ENCODE measurements around the gene KRT38. TPM values are rescaled to one million over a fixed set of nuclear protein-coding genes. Genes with fewer than 3 reads are reported as not detected.
A peak's percentile ranks its signal among the peaks of the same experiment; 100 is the strongest.

The KRT38 gene
- total RNA-seq, 1 experiment from 2014 or later, result not detected

- intact Hi-C loops (cut with micrococcal nuclease; ENCODE audit: unreplicated experiment), result no loop called here
- Histone ChIP-seq H3K9me3 (no peaks in the 10 kb centered on the region), H3K27me3 (replicated peaks; ENCODE audit: control insufficient read depth, insufficient read depth, low read length) (no peaks in the 10 kb centered on the region), H3K4me3 (ENCODE audit: low read depth, low read length) (no peak overlapping the region), H3K4me1 (no peaks in the 10 kb centered on the region), H3K36me3 (ENCODE audit: control insufficient read depth, insufficient read depth, low read length) (no peaks in the 10 kb centered on the region)
- no peaks in the 10 kb centered on the region for H3K9me3 Mint-ChIP-seq (ENCODE audit: unreplicated experiment)
- no TSS peak for BruUV-seq (replicated peaks)
- no peak overlapping the region for H3K4me3 Mint-ChIP-seq (ENCODE audit: unreplicated experiment)
- CTCF ChIA-PET, result interaction anchor here (0.6 to 1.0 kb wide), 3 partner anchors 23 to 224 kb away, joined by 3 read pairs; no protein-coding TSS in a partner anchor
- POLR2A ChIA-PET, result no interaction called here
- peak in 1 of 2 experiments; percentile 22 for DNase-seq
- H3K36me3 Mint-ChIP-seq (ENCODE audit: insufficient read depth, unreplicated experiment), result no peaks in the 10 kb centered on the region
- H3K27me3 Mint-ChIP-seq (ENCODE audit: insufficient read depth, unreplicated experiment), result peaks cover 3% of the 10 kb centered on the region
- no peak overlapping the region for H3K27ac Mint-ChIP-seq (ENCODE audit: unreplicated experiment)
- TF ChIP-seq CTCF (IDR thresholded peaks at IDR 0.05; ENCODE audit: insufficient read depth in 1 of 2, low read depth in 1 of 2, low read length in 1 of 2, severe bottlenecking in 1 of 2, unreplicated experiment in 1 of 2), result no peak
- no peaks in the 10 kb centered on the region for H3K4me1 Mint-ChIP-seq (ENCODE audit: low read depth, unreplicated experiment)
Measured at GRCh38 chr17:41439375-41439774, 1.4 kb downstream of the KRT38 start.

- Mint-ChIP-seq H3K27ac (ENCODE audit: unreplicated experiment) (no peak overlapping the region), H3K36me3 (ENCODE audit: insufficient read depth, unreplicated experiment) (no peaks in the 10 kb centered on the region), H3K4me3 (ENCODE audit: unreplicated experiment) (no peak overlapping the region), H3K9me3 (ENCODE audit: unreplicated experiment) (no peaks in the 10 kb centered on the region), H3K27me3 (ENCODE audit: insufficient read depth, unreplicated experiment) (peaks cover 3% of the 10 kb centered on the region), H3K4me1 (ENCODE audit: low read depth, unreplicated experiment) (no peaks in the 10 kb centered on the region)
- H3K9me3 ChIP-seq, result no peaks in the 10 kb centered on the region
- CTCF ChIA-PET, result no interaction called here
- POLR2A ChIA-PET, result no interaction called here
- H3K4me3 ChIP-seq (ENCODE audit: low read depth, low read length), result no peak overlapping the region
- no peaks in the 10 kb centered on the region for H3K27me3 ChIP-seq (replicated peaks; ENCODE audit: control insufficient read depth, insufficient read depth, low read length)
- no TSS peak for BruUV-seq (replicated peaks)
- intact Hi-C loops (cut with micrococcal nuclease; ENCODE audit: unreplicated experiment), result no loop called here
- no peaks in the 10 kb centered on the region for H3K36me3 ChIP-seq (ENCODE audit: control insufficient read depth, insufficient read depth, low read length)
- DNase-seq, result no peak
- H3K4me1 ChIP-seq, result no peaks in the 10 kb centered on the region
- TF ChIP-seq CTCF (IDR thresholded peaks at IDR 0.05; ENCODE audit: insufficient read depth in 1 of 2, low read depth in 1 of 2, low read length in 1 of 2, severe bottlenecking in 1 of 2, unreplicated experiment in 1 of 2), result no peak
Measured at GRCh38 chr17:41437769-41438168, 3.0 kb downstream of the KRT38 start.

- intact Hi-C loops (cut with micrococcal nuclease; ENCODE audit: unreplicated experiment), result no loop called here
- Histone ChIP-seq H3K4me1 (no peaks in the 10 kb centered on the region), H3K27me3 (replicated peaks; ENCODE audit: control insufficient read depth, insufficient read depth, low read length) (no peaks in the 10 kb centered on the region), H3K9me3 (no peaks in the 10 kb centered on the region), H3K4me3 (ENCODE audit: low read depth, low read length) (no peak overlapping the region), H3K36me3 (ENCODE audit: control insufficient read depth, insufficient read depth, low read length) (no peaks in the 10 kb centered on the region)
- H3K27ac Mint-ChIP-seq (ENCODE audit: unreplicated experiment), result no peak overlapping the region
- no TSS peak for BruUV-seq (replicated peaks)
- H3K4me1 Mint-ChIP-seq (ENCODE audit: low read depth, unreplicated experiment), result no peaks in the 10 kb centered on the region
- CTCF ChIA-PET, result no interaction called here
- H3K36me3 Mint-ChIP-seq (ENCODE audit: insufficient read depth, unreplicated experiment), result no peaks in the 10 kb centered on the region
- no peak for TF ChIP-seq CTCF (IDR thresholded peaks at IDR 0.05; ENCODE audit: insufficient read depth in 1 of 2, low read depth in 1 of 2, low read length in 1 of 2, severe bottlenecking in 1 of 2, unreplicated experiment in 1 of 2)
- DNase-seq, result no peak
- no peak overlapping the region for H3K4me3 Mint-ChIP-seq (ENCODE audit: unreplicated experiment)
- H3K27me3 Mint-ChIP-seq (ENCODE audit: insufficient read depth, unreplicated experiment), result peaks cover 3% of the 10 kb centered on the region
- no peaks in the 10 kb centered on the region for H3K9me3 Mint-ChIP-seq (ENCODE audit: unreplicated experiment)
- POLR2A ChIA-PET, result no interaction called here
Measured at GRCh38 chr17:41437254-41437653, 3.5 kb downstream of the KRT38 start.
